ENCODE data around the gene GLRB.
"Not testable (repeated sequence)": the region's sequence is repeated elsewhere in the genome, so short reads cannot be mapped to it uniquely, and the experiment has no call there.

DNA sequence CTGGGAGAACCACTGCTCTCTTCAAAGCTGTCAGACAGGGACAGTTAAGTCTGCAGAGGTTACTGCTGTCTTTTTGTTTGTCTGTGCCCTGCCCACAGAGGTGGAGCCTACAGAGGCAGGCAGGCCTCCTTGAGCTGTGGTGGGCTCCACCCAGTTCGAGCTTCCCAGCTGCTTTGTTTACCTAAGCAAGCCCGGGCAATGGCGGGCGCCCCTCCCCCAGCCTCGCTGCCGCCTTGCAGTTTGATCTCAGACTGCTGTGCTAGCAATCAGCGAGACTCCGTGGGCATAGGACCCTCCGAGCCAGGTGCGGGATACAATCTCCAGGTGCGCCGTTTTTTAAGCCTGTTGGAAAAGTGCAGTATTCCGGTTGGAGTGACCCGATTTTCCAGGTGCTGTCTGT is 104.3 kb downstream of the GLRB start:
- TF ChIP-seq, protein P1, sequence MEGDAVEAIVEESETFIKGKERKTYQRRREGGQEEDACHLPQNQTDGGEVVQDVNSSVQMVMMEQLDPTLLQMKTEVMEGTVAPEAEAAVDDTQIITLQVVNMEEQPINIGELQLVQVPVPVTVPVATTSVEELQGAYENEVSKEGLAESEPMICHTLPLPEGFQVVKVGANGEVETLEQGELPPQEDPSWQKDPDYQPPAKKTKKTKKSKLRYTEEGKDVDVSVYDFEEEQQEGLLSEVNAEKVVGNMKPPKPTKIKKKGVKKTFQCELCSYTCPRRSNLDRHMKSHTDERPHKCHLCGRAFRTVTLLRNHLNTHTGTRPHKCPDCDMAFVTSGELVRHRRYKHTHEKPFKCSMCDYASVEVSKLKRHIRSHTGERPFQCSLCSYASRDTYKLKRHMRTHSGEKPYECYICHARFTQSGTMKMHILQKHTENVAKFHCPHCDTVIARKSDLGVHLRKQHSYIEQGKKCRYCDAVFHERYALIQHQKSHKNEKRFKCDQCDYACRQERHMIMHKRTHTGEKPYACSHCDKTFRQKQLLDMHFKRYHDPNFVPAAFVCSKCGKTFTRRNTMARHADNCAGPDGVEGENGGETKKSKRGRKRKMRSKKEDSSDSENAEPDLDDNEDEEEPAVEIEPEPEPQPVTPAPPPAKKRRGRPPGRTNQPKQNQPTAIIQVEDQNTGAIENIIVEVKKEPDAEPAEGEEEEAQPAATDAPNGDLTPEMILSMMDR (IDR thresholded peaks at IDR 0.05), result not testable (repeated sequence)
- not testable (repeated sequence) for TF ChIP-seq POLR2A (IDR thresholded peaks at IDR 0.05)

Data from testis (tissue), 2 donors.